Panc1 (cell line): ENCODE data around the gene PODNL1. TPM values are rescaled to one million over a fixed set of nuclear protein-coding genes. Genes with fewer than 3 reads are reported as not detected.
A peak's percentile ranks its signal among the peaks of the same experiment; 100 is the strongest.

Experiments used
- ATAC-seq: fragments of 200-7000 bp; cut with Tn5 transposase; 2 replicates; pipeline ENCODE4 v1.9.1; 2020; ENCODE audit warnings: mild to moderate bottlenecking, moderate library complexity
- BruUV-seq: library from RNA; stranded (reverse); fragments of 400-500 nt; replicated peaks from 2 replicates; lab custom pipeline; 2021; lab: Mats Ljungman, UMichigan
- CTCF ChIA-PET: fragments of 300-600 bp; sonication (Branson Sonifier 250); formaldehyde crosslinking; loops from one replicate; lab custom pipeline; 2022; ENCODE audit warnings: antibody characterized with exemption; lab: Charles Lee
- POLR2A ChIA-PET: fragments of 300-600 bp; sonication (Branson Sonifier 250); formaldehyde crosslinking; loops from one replicate; lab custom pipeline; 2022; ENCODE audit warnings: antibody characterized with exemption; lab: Charles Lee
- DNase-seq: peaks from one replicate; pipeline ENCODE4 v3.0.0-alpha.2; 2010; ENCODE audit warnings: low read depth, low spot score
- H3K27ac ChIP-seq: 2 replicates; pipeline ENCODE4 v1.5.1; 2011; ENCODE audit warnings: mild to moderate bottlenecking, low read length, inconsistent platforms
- H3K27me3 ChIP-seq: fragments of 200-500 bp; sonication (Bioruptor generic); 2 replicates; pipeline ENCODE4 v1.6.0; 2014; ENCODE audit warnings: low read length, inconsistent platforms; ENCODE audit not compliant: control insufficient read depth, insufficient read depth
- H3K36me3 ChIP-seq: fragments of 200-500 bp; sonication (Bioruptor generic); 2 replicates; pipeline ENCODE4 v1.5.1; 2014; ENCODE audit warnings: inconsistent platforms, mild to moderate bottlenecking, low read length, moderate library complexity; ENCODE audit not compliant: control insufficient read depth, insufficient read depth
- H3K4me1 ChIP-seq: 2 replicates; pipeline ENCODE4 v1.5.1; 2011; ENCODE audit warnings: inconsistent platforms, mild to moderate bottlenecking, low read length, moderate library complexity; ENCODE audit not compliant: control insufficient read depth, insufficient read depth
- H3K4me3 ChIP-seq, 2 experiments: 2 replicates each; pipeline ENCODE4 v1.5.1; 2011 to 2012; ENCODE audit warnings: low read depth in 2 of 2, low read length in 2 of 2, mild to moderate bottlenecking in 2 of 2, inconsistent platforms in 1 of 2, moderate library complexity in 1 of 2
- H3K9me3 ChIP-seq: fragments of 200-500 bp; sonication (Bioruptor generic); 2 replicates; pipeline ENCODE4 v1.5.1; 2014; ENCODE audit warnings: low read depth, mild to moderate bottlenecking, inconsistent platforms, low read length, moderate library complexity; ENCODE audit not compliant: control insufficient read depth, insufficient read depth
- CTCF ChIP-seq: fragments of 450-650 bp; IDR thresholded peaks from 2 replicates; pipeline ENCODE4 v1.5.1; 2017; ENCODE audit warnings: mild to moderate bottlenecking
- POLR2AphosphoS5 ChIP-seq: IDR thresholded peaks from 2 replicates; pipeline ENCODE4 v1.6.1; 2012; ENCODE audit warnings: mild to moderate bottlenecking, low read depth, low read length, moderate library complexity
- REST ChIP-seq, 2 experiments: IDR thresholded peaks; 2 replicates each; pipeline ENCODE4 v1.6.1; 2011 to 2012; ENCODE audit warnings: low read depth in 2 of 2, control low read depth in 1 of 2, low read length in 1 of 2, mild to moderate bottlenecking in 1 of 2, moderate library complexity in 1 of 2; ENCODE audit not compliant: insufficient read depth in 1 of 2
- SIN3A ChIP-seq: IDR thresholded peaks from 2 replicates; pipeline ENCODE4 v1.6.1; 2012; ENCODE audit warnings: low read depth, mild to moderate bottlenecking, low read length, moderate library complexity, borderline replicate concordance; ENCODE audit not compliant: insufficient read depth
- TCF7L2 ChIP-seq: IDR thresholded peaks from 2 replicates; pipeline ENCODE4 v1.6.1; 2011; ENCODE audit warnings: mild to moderate bottlenecking, low read depth, low read length, inconsistent platforms
- in situ Hi-C: cut with HindIII; loops from 2 replicates; pipeline ENCODE4 v1.10.0; 2016; ENCODE audit warnings: low sequenced_read_pairs, low pct_unique_long_range_greater_than_20kb
- intact Hi-C: fragments of 100-400 bp; cut with micrococcal nuclease; formaldehyde crosslinking; loops from one replicate; pipeline ENCODE4 v1.10.0; 2022; ENCODE audit not compliant: unreplicated experiment
- total RNA-seq: library from RNA; stranded (reverse); gene quantifications from one replicate; pipeline ENCODE4 v1.2.1, GENCODE V29; 2021; ENCODE audit not compliant: unreplicated experiment

PODNL1 gene
- total RNA-seq, 1 experiment from 2014 or later, result 1.4 TPM

GRCh38 chr19:13960863-13961784 is 22.9 kb upstream of the PODNL1 start:
- H3K4me3 ChIP-seq, result no peak overlapping the region
- ATAC-seq (peak; percentile 10; the same call in 1 of the 2 replicates), DNase-seq (no peak)
- intact Hi-C loops, result no loop called here
- no peaks in the 10 kb centered on the region for H3K4me1 ChIP-seq
- ChIA-PET POLR2A (no interaction called here), CTCF (no interaction called here)
- no peaks in the 10 kb centered on the region for H3K9me3 ChIP-seq
- no TSS peak for BruUV-seq
- H3K36me3 ChIP-seq, result no peaks in the 10 kb centered on the region
- in situ Hi-C loops, result no loop called here
- no peak; the same call in 1 of the 2 replicates for TF ChIP-seq POLR2AphosphoS5
- no peak for TF ChIP-seq CTCF
- TF ChIP-seq SIN3A, result no peak
- TF ChIP-seq TCF7L2, result no peak
- TF ChIP-seq REST (IDR thresholded peaks at IDR 0.05; ENCODE audit: insufficient read depth in 1 of 2, low read depth in 2 of 2, low read length in 1 of 2), result no peak
- no peak overlapping the region for H3K27ac ChIP-seq
- no peaks in the 10 kb centered on the region for H3K27me3 ChIP-seq

- Histone ChIP-seq H3K4me3 (no peak overlapping the region), H3K4me1 (no peaks in the 10 kb centered on the region), H3K27me3 (no peaks in the 10 kb centered on the region), H3K27ac (no peak overlapping the region), H3K36me3 (no peaks in the 10 kb centered on the region), H3K9me3 (no peaks in the 10 kb centered on the region)
- TF ChIP-seq CTCF (peak; percentile 29; the same call in 1 of the 2 replicates), REST (IDR thresholded peaks at IDR 0.05; ENCODE audit: insufficient read depth in 1 of 2, low read depth in 2 of 2, low read length in 1 of 2) (no peak)
- peak; percentile 52 for ATAC-seq
- DNase-seq, result no peak
- in situ Hi-C loops, result no loop called here
- POLR2A ChIA-PET, result no interaction called here
- intact Hi-C loops, result no loop called here
- BruUV-seq, result no TSS peak
- CTCF ChIA-PET, result no interaction called here
Measured at GRCh38 chr19:13959962-13960862, 22.0 kb upstream of the PODNL1 start.
